OCI-LY7 (cell line): ENCODE results near the gene TMEM107. TPM values are rescaled to one million over a fixed set of nuclear protein-coding genes. Genes with fewer than 3 reads are reported as not detected.
"Not testable (repeated sequence)": the region's sequence is repeated elsewhere in the genome, so short reads cannot be mapped to it uniquely, and the experiment has no call there.

Source experiments
- BruUV-seq: library from RNA; stranded (reverse); fragments of 400-500 nt; replicated peaks from 2 replicates; lab custom pipeline; 2021; lab: Mats Ljungman, UMichigan
- CTCF ChIA-PET: fragments of 300-600 bp; sonication (Branson Sonifier 250); formaldehyde crosslinking; loops from one replicate; lab custom pipeline; 2022; ENCODE audit warnings: antibody characterized with exemption; ENCODE audit not compliant: unreplicated experiment; lab: Charles Lee
- POLR2A ChIA-PET: fragments of 300-600 bp; sonication (Branson Sonifier 250); formaldehyde crosslinking; loops from one replicate; lab custom pipeline; 2022; ENCODE audit warnings: antibody characterized with exemption; lab: Charles Lee
- DNase-seq: peaks from one replicate; pipeline ENCODE4 v3.0.0-alpha.2; 2015; ENCODE audit warnings: low spot score
- H2AFZ ChIP-seq: fragments of 200-600 bp; sonication (generic), shearing (Covaris generic); 2 replicates; pipeline ENCODE4 v1.6.1; 2014; ENCODE audit warnings: mild to moderate bottlenecking, antibody characterized with exemption, low read length, moderate library complexity
- H3K27ac ChIP-seq: fragments of 200-600 bp; sonication (generic); 2 replicates; pipeline ENCODE4 v1.5.1; 2014; ENCODE audit warnings: mixed run types, low read depth, mild to moderate bottlenecking, moderate library complexity, low read length, inconsistent platforms; ENCODE audit not compliant: poor library complexity, severe bottlenecking
- H3K36me3 ChIP-seq: fragments of 200-600 bp; sonication (generic); 2 replicates; pipeline ENCODE4 v1.6.1; 2014; ENCODE audit warnings: mild to moderate bottlenecking, antibody characterized with exemption, low read length, moderate library complexity, mixed read lengths; ENCODE audit not compliant: insufficient read depth
- H3K4me1 ChIP-seq: fragments of 200-600 bp; sonication (generic); 2 replicates; pipeline ENCODE4 v1.5.1; 2014; ENCODE audit warnings: mild to moderate bottlenecking, low read length; ENCODE audit not compliant: insufficient read depth, poor library complexity, severe bottlenecking
- H3K4me2 ChIP-seq: fragments of 200-600 bp; sonication (generic); 2 replicates; pipeline ENCODE4 v1.6.1; 2014; ENCODE audit warnings: mild to moderate bottlenecking, low read length
- H3K4me3 ChIP-seq: fragments of 200-600 bp; sonication (generic); 2 replicates; pipeline ENCODE4 v1.5.1; 2014; ENCODE audit warnings: mild to moderate bottlenecking, low read depth, low read length; ENCODE audit not compliant: poor library complexity, severe bottlenecking
- H3K79me2 ChIP-seq: fragments of 200-600 bp; sonication (generic); 2 replicates; pipeline ENCODE4 v1.6.1; 2016; ENCODE audit warnings: low read depth, mild to moderate bottlenecking, low read length, moderate library complexity, mixed read lengths; ENCODE audit not compliant: insufficient read depth
- H3K9me2 ChIP-seq: fragments of 200-600 bp; sonication (generic); 2 replicates; pipeline ENCODE4 v1.6.1; 2016; ENCODE audit warnings: mild to moderate bottlenecking, low read length, mixed read lengths; ENCODE audit not compliant: insufficient read depth
- H3K9me3 ChIP-seq: fragments of 200-600 bp; sonication (generic); 2 replicates; pipeline ENCODE4 v1.6.1; 2014; ENCODE audit warnings: mild to moderate bottlenecking, mixed run types, low read length, mixed read lengths
- H4K20me1 ChIP-seq: fragments of 200-600 bp; sonication (generic); 2 replicates; pipeline ENCODE4 v1.6.1; 2014; ENCODE audit warnings: mild to moderate bottlenecking, antibody characterized with exemption, low read length, moderate library complexity, mixed read lengths; ENCODE audit not compliant: insufficient read depth
- EZH2phosphoT487 ChIP-seq: fragments of 200-600 bp; sonication (generic); IDR thresholded peaks from 2 replicates; pipeline ENCODE4 v1.6.1; 2018; ENCODE audit warnings: low read depth, borderline replicate concordance, mild to moderate bottlenecking, mixed run types, antibody characterized with exemption, low read length, moderate library complexity, mixed read lengths
- intact Hi-C: fragments of 100-400 bp; cut with micrococcal nuclease; formaldehyde crosslinking; loops from one replicate; pipeline ENCODE4 v1.10.0; 2022; ENCODE audit not compliant: unreplicated experiment
- total RNA-seq, 2 experiments: library from RNA; depleted of rRNA in 1 of 2; stranded (reverse); fragments of >200 nt in 1 of 2; shearing (Covaris generic) in 1 of 2; gene quantifications; 2 replicates each; pipeline ENCODE4 v1.2.3, GENCODE V29; 2014 to 2022
- TF ChIP-seq, protein P1 (sequence below): fragments of 200-600 bp; sonication (generic); conservative IDR thresholded peaks from 2 replicates; pipeline ENCODE4 v1.5.1; 2014; ENCODE audit warnings: mild to moderate bottlenecking, antibody characterized with exemption, low read length, moderate library complexity, mixed read lengths

Gene TMEM107
- total RNA-seq, 2 experiments from 2014 or later, result 43.9 to 57.0 TPM

DNA sequence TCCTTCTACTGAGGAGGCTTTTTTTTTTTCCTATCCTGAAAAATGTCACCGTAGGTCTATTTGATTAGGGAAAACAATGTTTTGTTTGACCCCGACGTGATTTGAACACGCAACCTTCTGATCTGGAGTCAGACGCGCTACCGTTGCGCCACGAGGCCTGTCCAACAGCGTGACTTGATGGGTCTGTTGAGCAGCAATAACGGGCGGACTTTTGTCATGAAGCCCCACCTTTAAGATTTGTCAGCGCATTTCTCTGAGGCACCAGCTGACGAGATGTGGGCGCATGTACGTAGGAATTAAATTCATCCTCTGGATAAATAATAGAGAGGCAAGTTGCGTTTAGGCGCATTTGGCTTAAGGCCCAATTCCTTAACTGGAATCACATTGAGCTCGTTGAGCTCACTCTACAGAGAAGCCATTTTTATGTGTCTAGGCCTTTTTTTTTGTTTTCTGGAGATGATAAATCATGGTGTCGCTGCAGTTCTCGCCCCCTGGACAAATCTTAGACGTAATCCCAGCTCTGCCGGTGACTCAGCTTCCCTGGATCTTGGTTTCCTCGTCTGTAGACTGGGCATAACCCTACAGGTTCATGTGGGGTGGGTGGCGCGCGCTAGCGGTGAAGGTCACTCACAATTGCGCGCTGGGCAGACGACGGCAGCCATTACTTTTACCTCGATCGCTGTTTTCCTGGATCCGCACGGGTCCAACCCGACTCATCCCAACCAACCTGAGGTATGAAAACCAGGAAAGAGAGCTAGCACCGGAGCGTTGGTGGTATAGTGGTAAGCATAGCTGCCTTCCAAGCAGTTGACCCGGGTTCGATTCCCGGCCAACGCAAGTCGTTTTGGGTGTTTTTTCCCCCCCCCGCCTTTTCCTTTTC lies 44.8 kb upstream of the TMEM107 start:
- Histone ChIP-seq H3K4me2 (peak overlapping the region; percentile 94), H3K4me1 (peaks cover 21% of the 10 kb centered on the region), H3K9me2 (no peaks in the 10 kb centered on the region), H4K20me1 (no peaks in the 10 kb centered on the region), H3K36me3 (peaks cover 8% of the 10 kb centered on the region; the same call in 1 of the 2 replicates), H3K4me3 (peak overlapping the region; percentile 80), H3K79me2 (no peaks in the 10 kb centered on the region), H3K27ac (peak overlapping the region; percentile 88), H3K9me3 (no peaks in the 10 kb centered on the region), H2AFZ (peak overlapping the region; percentile 94)
- no peak for TF ChIP-seq EZH2phosphoT487
- TF ChIP-seq, protein P1, sequence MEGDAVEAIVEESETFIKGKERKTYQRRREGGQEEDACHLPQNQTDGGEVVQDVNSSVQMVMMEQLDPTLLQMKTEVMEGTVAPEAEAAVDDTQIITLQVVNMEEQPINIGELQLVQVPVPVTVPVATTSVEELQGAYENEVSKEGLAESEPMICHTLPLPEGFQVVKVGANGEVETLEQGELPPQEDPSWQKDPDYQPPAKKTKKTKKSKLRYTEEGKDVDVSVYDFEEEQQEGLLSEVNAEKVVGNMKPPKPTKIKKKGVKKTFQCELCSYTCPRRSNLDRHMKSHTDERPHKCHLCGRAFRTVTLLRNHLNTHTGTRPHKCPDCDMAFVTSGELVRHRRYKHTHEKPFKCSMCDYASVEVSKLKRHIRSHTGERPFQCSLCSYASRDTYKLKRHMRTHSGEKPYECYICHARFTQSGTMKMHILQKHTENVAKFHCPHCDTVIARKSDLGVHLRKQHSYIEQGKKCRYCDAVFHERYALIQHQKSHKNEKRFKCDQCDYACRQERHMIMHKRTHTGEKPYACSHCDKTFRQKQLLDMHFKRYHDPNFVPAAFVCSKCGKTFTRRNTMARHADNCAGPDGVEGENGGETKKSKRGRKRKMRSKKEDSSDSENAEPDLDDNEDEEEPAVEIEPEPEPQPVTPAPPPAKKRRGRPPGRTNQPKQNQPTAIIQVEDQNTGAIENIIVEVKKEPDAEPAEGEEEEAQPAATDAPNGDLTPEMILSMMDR, result peak; percentile 26; the same call in 1 of the 2 replicates
- DNase-seq, result peak; percentile 84
- POLR2A ChIA-PET, result interaction anchor here (0.6 to 4.3 kb wide), 13 partner anchors 10 to 1362 kb away, joined by 3 to 49 read pairs (median 4); partner anchors contain the start of genes AURKB, BORCS6, CTC1 and RANGRF
- CTCF ChIA-PET, result interaction anchor here (0.6 to 1.6 kb wide), 5 partner anchors 11 to 938 kb away, joined by 3 to 7 read pairs (median 4); partner anchors contain the start of genes AURKB and CTC1
- BruUV-seq, result TSS peak; percentile 77
- intact Hi-C loops, result loop anchor here (1.0 kb wide), 1 partner anchor 101 kb away; no protein-coding TSS in a partner anchor

DNA sequence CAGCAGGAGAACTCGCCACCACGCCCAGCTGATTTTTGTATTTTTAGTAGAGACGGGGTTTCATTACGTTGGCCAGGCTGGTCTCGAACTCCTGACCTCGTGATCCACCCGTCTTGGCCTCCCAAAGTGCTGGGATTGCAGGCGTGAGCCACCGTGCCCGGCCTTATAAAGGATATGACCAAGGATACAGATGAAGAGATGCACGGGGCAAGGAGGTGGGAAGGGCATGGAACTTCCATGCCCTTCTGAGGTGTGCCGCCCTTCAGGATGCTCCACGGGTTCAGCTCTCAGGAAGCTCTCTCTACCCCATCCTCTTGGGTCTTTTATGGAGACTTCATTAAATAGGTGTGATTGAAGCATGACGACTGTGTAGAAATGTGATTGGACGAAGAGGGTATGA lies 37.8 kb upstream of the TMEM107 start:
- BruUV-seq, DNase-seq, H3K9me2 ChIP-seq, CTCF ChIA-PET, H4K20me1 ChIP-seq, H3K4me2 ChIP-seq, H3K4me3 ChIP-seq, H2AFZ ChIP-seq, H3K9me3 ChIP-seq, H3K27ac ChIP-seq: not testable (repeated sequence)
- H3K4me1 ChIP-seq, result peaks cover 14% of the 10 kb centered on the region
- POLR2A ChIA-PET, result interaction anchor here (2.0 kb wide), 1 partner anchor 22 kb away, joined by 7 read pairs; no protein-coding TSS in a partner anchor
- peaks cover 20% of the 10 kb centered on the region for H3K79me2 ChIP-seq
- intact Hi-C loops, result loop anchor here (5.0 kb wide), 1 partner anchor 33 kb away; the partner anchor contains the start of genes CTC1 and PFAS
- H3K36me3 ChIP-seq, result peaks cover 11% of the 10 kb centered on the region

DNA sequence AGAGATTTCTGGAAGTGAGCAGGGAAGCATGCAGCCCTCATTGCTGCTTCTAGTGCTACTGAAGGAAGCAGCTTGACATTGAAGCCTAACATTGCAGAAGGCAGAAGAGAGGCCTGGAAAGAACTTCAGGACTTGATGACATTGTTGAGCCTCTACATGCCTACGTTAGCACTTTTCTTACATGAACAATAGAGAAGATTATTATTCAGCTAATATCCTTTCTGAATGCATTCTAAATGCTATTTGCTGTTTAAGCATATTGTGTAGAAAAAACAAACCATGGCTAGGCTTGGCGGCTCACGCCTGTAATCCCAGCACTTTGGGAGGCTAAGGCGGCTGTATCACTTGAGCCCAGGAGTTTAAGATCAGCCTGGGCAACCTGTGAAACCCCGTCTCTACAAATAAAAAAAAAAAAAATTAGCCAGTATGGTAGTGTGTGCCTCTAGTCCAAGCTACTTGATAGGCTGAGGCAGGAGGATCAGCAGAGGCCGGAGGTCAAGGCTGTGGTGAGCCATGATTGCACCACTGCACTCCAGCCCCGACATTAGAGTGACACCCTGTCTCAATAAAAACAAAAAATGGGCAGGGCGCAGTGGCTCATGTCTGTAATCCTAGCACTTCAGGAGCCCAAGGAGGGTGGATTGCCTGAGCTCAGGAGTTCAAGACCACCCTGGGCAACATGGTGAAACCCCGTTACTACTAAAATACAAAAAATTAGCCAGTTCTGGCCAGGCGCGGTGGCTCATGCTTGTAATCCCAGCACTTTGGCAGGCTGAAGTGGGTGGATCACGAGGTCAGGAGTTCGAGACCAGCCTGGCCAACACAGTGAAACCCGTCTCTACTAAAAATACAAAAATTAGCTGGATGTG lies 36.4 kb upstream of the TMEM107 start:
- no peaks in the 10 kb centered on the region for H3K9me2 ChIP-seq
- ChIA-PET CTCF (interaction anchor here (0.6 kb wide), 1 partner anchor 132 kb away, joined by 3 read pairs; no protein-coding TSS in a partner anchor), POLR2A (interaction anchor here (2.0 to 7.7 kb wide), 3 partner anchors 10 to 21 kb away, joined by 7 to 75 read pairs (median 47); partner anchors contain the start of gene BORCS6)
- no peak overlapping the region for H3K4me2 ChIP-seq
- H2AFZ ChIP-seq, result no peak overlapping the region
- peaks cover 33% of the 10 kb centered on the region for H3K79me2 ChIP-seq
- H3K27ac ChIP-seq, result no peak overlapping the region
- DNase-seq, result no peak
- H3K9me3 ChIP-seq, result no peaks in the 10 kb centered on the region
- no TSS peak for BruUV-seq
- H3K4me3 ChIP-seq, result no peak overlapping the region
- 0 out of 2 replicates have a peak, but pooled peaks cover 3% of the 10 kb centered on the region for H4K20me1 ChIP-seq
- peaks cover 22% of the 10 kb centered on the region for H3K36me3 ChIP-seq
- intact Hi-C loops, result loop anchor here (5.0 kb wide), 1 partner anchor 35 kb away; the partner anchor contains the start of genes CTC1 and PFAS
- TF ChIP-seq, protein P1, result no peak
- no peak for TF ChIP-seq EZH2phosphoT487
- H3K4me1 ChIP-seq, result peaks cover 19% of the 10 kb centered on the region
